ENCODE data around the gene SORBS2. TPM values are rescaled to one million over a fixed set of nuclear protein-coding genes. Genes with fewer than 3 reads are reported as not detected.

Gene SORBS2
- total RNA-seq, 1 experiment from 2014 or later: 9.7 TPM

- Histone ChIP-seq H3K9ac (ENCODE audit: extremely low read depth, insufficient read length, low read length) (no peak overlapping the region), H3K23ac (ENCODE audit: insufficient read length, low read depth, low read length) (no peak overlapping the region), H3K79me2 (ENCODE audit: insufficient read depth, low read length) (peaks cover 2% of the 10 kb centered on the region; the same call in 1 of the 2 replicates), H2AFZ (ENCODE audit: low read length) (no peak overlapping the region), H2BK120ac (ENCODE audit: low read depth, low read length, poor library complexity, severe bottlenecking) (no peak overlapping the region), H3K56ac (ENCODE audit: insufficient read length, low read depth, low read length) (no peak overlapping the region), H2BK20ac (ENCODE audit: low read depth, low read length, poor library complexity, severe bottlenecking) (no peak overlapping the region), H2AK5ac (ENCODE audit: insufficient read length, low read length) (no peak overlapping the region), H4K20me1 (ENCODE audit: control insufficient read depth, insufficient read depth, insufficient read length) (no peaks in the 10 kb centered on the region), H3K27ac (ENCODE audit: insufficient read length, low read depth, low read length) (no peak overlapping the region), H3K4ac (ENCODE audit: low read depth, low read length) (no peak overlapping the region), H4K91ac (ENCODE audit: insufficient read length, low read depth, low read length) (no peak overlapping the region), H3K79me1 (ENCODE audit: insufficient read depth, low read depth, low read length, poor library complexity, severe bottlenecking) (no peaks in the 10 kb centered on the region), H2BK15ac (ENCODE audit: low read depth, low read length) (no peak overlapping the region), H3K23me2 (ENCODE audit: insufficient read length, low read depth, low read length, poor library complexity, severe bottlenecking) (no peaks in the 10 kb centered on the region), H4K5ac (ENCODE audit: insufficient read length, low read depth, low read length) (no peak overlapping the region), H3T11ph (ENCODE audit: low read length) (no peak overlapping the region), H2BK5ac (ENCODE audit: insufficient read length, low read length) (no peak overlapping the region), H4K8ac (replicated peaks; ENCODE audit: insufficient read length, low read depth, low read length) (no peak overlapping the region), H3K4me2 (ENCODE audit: insufficient read depth, insufficient read length, low read length) (no peak overlapping the region), H3K18ac (ENCODE audit: insufficient read length, low read depth, low read length) (no peak overlapping the region), H3K14ac (ENCODE audit: insufficient read depth, low read length) (no peak overlapping the region), H2BK12ac (ENCODE audit: insufficient read length, low read depth, low read length) (no peak overlapping the region), H3K9me3 (ENCODE audit: control insufficient read depth, low read depth, low read length) (no peaks in the 10 kb centered on the region), H3K4me1 (ENCODE audit: insufficient read depth, low read length) (no peaks in the 10 kb centered on the region), H3K27me3 (ENCODE audit: insufficient read depth, low read length) (no peaks in the 10 kb centered on the region)
- peaks cover 11 to 23% of the 10 kb centered on the region in 2 experiments for H3K4me1 Mint-ChIP-seq
- no peaks in the 10 kb centered on the region for H3K27me3 Mint-ChIP-seq (ENCODE audit: low read depth)
- TF ChIP-seq CTCF (conservative IDR thresholded peaks at IDR 0.05): no peak
- no peak for DNase-seq
- WGBS (ENCODE audit: extremely low coverage, insufficient read length, low lambda C conversion rate): no CpG with 5 or more reads among the region's 8 CpGs
- peak overlapping the region in 1 of 3 experiments; percentile 59; a peak in 1 of 7 replicates for H3K27ac Mint-ChIP-seq
- peaks cover 9 to 19% of the 10 kb centered on the region in 2 experiments for H3K9me3 Mint-ChIP-seq
- H3K4me3 Mint-ChIP-seq: no peak overlapping the region
- peaks cover 9 to 26% (median 17%) of the 10 kb centered on the region in 3 experiments; a peak in 6 of 7 replicates for H3K36me3 Mint-ChIP-seq (ENCODE audit: insufficient read depth in 1 of 3, low read depth in 3 of 3)
Measured at GRCh38 chr4:185702147-185702663, 109.8 kb downstream of the SORBS2 start.
